Prostate gland (tissue), 2 donors: Measurements from ENCODE around the gene RO60. TPM values are rescaled to one million over a fixed set of nuclear protein-coding genes. Genes with fewer than 3 reads are reported as not detected.

Experiments
- DNase-seq: peaks from one replicate; pipeline ENCODE4 v3.0.0-alpha.2; 2019; ENCODE audit warnings: low spot score
- H3K27ac ChIP-seq, 2 donors: fragments of 200-600 bp; sonication (generic); 2 replicates each; pipeline ENCODE4 v1.5.1; 2017 to 2019
- H3K27me3 ChIP-seq: fragments of 200-600 bp; sonication (generic); replicated peaks from 2 replicates; pipeline ENCODE4 v1.5.1; 2019; ENCODE audit not compliant: insufficient read depth
- H3K36me3 ChIP-seq, 2 donors: fragments of 200-600 bp; sonication (generic); 1 replicate in 1 of 2; 2 replicates in 1 of 2; pipeline versions ENCODE4 v1.5.1 to v1.8.1; 2017 to 2019
- H3K4me1 ChIP-seq: fragments of 200-600 bp; sonication (generic); replicated peaks from 2 replicates; pipeline ENCODE4 v1.5.1; 2019
- H3K4me3 ChIP-seq, 2 donors: fragments of 200-600 bp; sonication (generic); 2 replicates each; pipeline ENCODE4 v1.5.1; 2017 to 2019
- H3K9me3 ChIP-seq: fragments of 200-600 bp; sonication (generic); 2 replicates; pipeline ENCODE4 v1.5.1; 2017
- CTCF ChIP-seq, 4 experiments: fragments of 200-600 bp in 2 of 4; fragments of 450-650 bp in 2 of 4; sonication (generic) in 2 of 4; IDR thresholded peaks; 1 replicate in 3 of 4; 2 replicates in 1 of 4; pipeline ENCODE4 v1.5.1; 2016 to 2019; ENCODE audit warnings: antibody characterized with exemption in 4 of 4, mild to moderate bottlenecking in 2 of 4, moderate library complexity in 2 of 4
- POLR2A ChIP-seq: fragments of 450-650 bp; IDR thresholded peaks from one replicate; pipeline ENCODE4 v1.6.1; 2016; ENCODE audit warnings: antibody characterized with exemption, mild to moderate bottlenecking
- POLR2AphosphoS5 ChIP-seq: sonication (generic); formaldehyde crosslinking; IDR thresholded peaks from one replicate; pipeline ENCODE4 v1.6.1; 2017; ENCODE audit warnings: antibody characterized with exemption
- WGBS: methylation state at CpG from one replicate; pipeline ENCODE4 v1.1.5; 2018; 5-methylcytosine and 5-hydroxymethylcytosine counted together
- intact Hi-C: fragments of 100-400 bp; cut with DNase I; formaldehyde crosslinking; loops from one replicate; pipeline ENCODE4 v1.14.2; 2022
- total RNA-seq, 2 donors: library from RNA; depleted of rRNA; stranded (reverse); fragments of >200 nt; gene quantifications; one replicate each; pipeline ENCODE4 v1.1.0, GENCODE V29; 2016

RO60 gene
- total RNA-seq, 2 donors from 2014 or later: 92.8 to 93.8 TPM

GRCh38 chr1:193054169-193054675 is 5.2 kb upstream of the RO60 start:
- intact Hi-C loops: no loop called here
- WGBS: 84% methylated on average over 4 of the region's 4 CpGs
- Histone ChIP-seq H3K36me3 (no peaks in the 10 kb centered on the region), H3K4me3 (no peak overlapping the region), H3K27ac (no peak overlapping the region), H3K9me3 (no peaks in the 10 kb centered on the region), H3K27me3 (no peaks in the 10 kb centered on the region), H3K4me1 (no peaks in the 10 kb centered on the region)
- TF ChIP-seq POLR2AphosphoS5 (no peak), CTCF (IDR thresholded peaks at IDR 0.05) (no peak), POLR2A (no peak)
- DNase-seq: no peak

- peak overlapping the region; percentile 77 to 81 for H3K4me3 ChIP-seq
- no peaks in the 10 kb centered on the region for H3K4me1 ChIP-seq
- peak overlapping the region; percentile 95 to 98 for H3K27ac ChIP-seq
- intact Hi-C loops: no loop called here
- 1% methylated on average over 37 of the region's 37 CpGs for WGBS
- H3K36me3 ChIP-seq: no peaks in the 10 kb centered on the region
- no peaks in the 10 kb centered on the region for H3K27me3 ChIP-seq
- H3K9me3 ChIP-seq: no peaks in the 10 kb centered on the region
- TF ChIP-seq POLR2A (no peak), CTCF (IDR thresholded peaks at IDR 0.05) (no peak), POLR2AphosphoS5 (no peak)
- peak; percentile 8 for DNase-seq
These were observed 707 bp upstream of the RO60 start for GRCh38 chr1:193058529-193059281.

GRCh38 chr1:193060115-193060403 is 647 bp downstream of the RO60 start:
- H3K4me1 ChIP-seq: no peaks in the 10 kb centered on the region
- intact Hi-C loops: loop anchor here (5.0 kb wide), 2 partner anchors 42 to 62 kb away; partner anchors contain the start of gene CDC73

GRCh38 chr1:193060406-193060805 is 994 bp downstream of the RO60 start:
- intact Hi-C loops: loop anchor here (5.0 kb wide), 2 partner anchors 42 to 62 kb away; partner anchors contain the start of gene CDC73
- Histone ChIP-seq H3K27me3 (no peaks in the 10 kb centered on the region), H3K9me3 (no peaks in the 10 kb centered on the region), H3K4me1 (no peaks in the 10 kb centered on the region), H3K27ac (peak overlapping the region; percentile 95 to 98), H3K4me3 (peak overlapping the region; percentile 77 to 81), H3K36me3 (no peaks in the 10 kb centered on the region)
- DNase-seq: no peak
- WGBS: 5% methylated on average over 4 of the region's 4 CpGs
- TF ChIP-seq POLR2AphosphoS5: no peak
- no peak for TF ChIP-seq POLR2A
- TF ChIP-seq CTCF (IDR thresholded peaks at IDR 0.05): no peak

More at GRCh38 chr1:193060115-193060403, 647 bp downstream of the RO60 start:
- peak overlapping the region; percentile 77 to 81 for H3K4me3 ChIP-seq
- no peaks in the 10 kb centered on the region for H3K9me3 ChIP-seq
- WGBS: 0% methylated on average over 9 of the region's 9 CpGs
- no peak for DNase-seq
- H3K27me3 ChIP-seq: no peaks in the 10 kb centered on the region
- TF ChIP-seq POLR2AphosphoS5 (no peak), POLR2A (no peak), CTCF (IDR thresholded peaks at IDR 0.05) (no peak)
- no peaks in the 10 kb centered on the region for H3K36me3 ChIP-seq
- H3K27ac ChIP-seq: peak overlapping the region; percentile 95 to 98

- Histone ChIP-seq H3K27ac (peak overlapping the region in 1 of 2 donors; percentile 95), H3K4me1 (no peaks in the 10 kb centered on the region), H3K27me3 (no peaks in the 10 kb centered on the region), H3K9me3 (no peaks in the 10 kb centered on the region), H3K36me3 (no peaks in the 10 kb centered on the region), H3K4me3 (no peak overlapping the region)
- 15% methylated on average over 2 of the region's 2 CpGs for WGBS
- intact Hi-C loops: loop anchor here (5.0 kb wide), 2 partner anchors 41 to 61 kb away; partner anchors contain the start of gene CDC73
- TF ChIP-seq CTCF (IDR thresholded peaks at IDR 0.05) (no peak), POLR2A (no peak), POLR2AphosphoS5 (no peak)
- DNase-seq: no peak
These were observed 1.5 kb downstream of the RO60 start for GRCh38 chr1:193060938-193061337.
